ENCODE results near the gene SLC38A9.

GRCh38 chr5:55668356-55668755 lies 43.8 kb downstream of the SLC38A9 start:
- TF ChIP-seq CTCF (IDR thresholded peaks at IDR 0.05) (no peak), POLR2A (IDR thresholded peaks at IDR 0.05) (no peak)

Measured in right lobe of liver (tissue), 4 donors.